ENCODE measurements around the gene TAOK3. TPM values are rescaled to one million over a fixed set of nuclear protein-coding genes. Genes with fewer than 3 reads are reported as not detected.

The TAOK3 gene
- total and polyA plus RNA-seq, 4 donors = 19.9 to 54.5 (median 37.7) TPM

DNA sequence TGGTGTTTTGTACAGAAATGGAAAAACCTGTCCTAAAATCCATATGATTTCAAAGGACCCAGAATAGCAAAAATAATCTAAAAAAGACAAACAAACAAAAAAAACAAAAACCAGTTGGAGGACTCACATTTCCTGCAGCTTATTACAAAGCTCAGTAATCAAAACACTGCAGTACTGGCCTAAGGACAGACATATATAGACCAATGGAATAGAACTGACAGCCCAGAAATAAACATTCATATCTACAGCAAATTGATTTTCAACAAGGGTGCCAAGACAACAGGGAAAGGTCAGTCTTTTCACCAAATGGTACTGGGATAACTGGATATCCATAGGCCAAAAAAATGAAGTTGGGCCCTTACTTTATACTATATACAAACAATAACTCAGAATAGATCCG is 55.0 kb downstream of the TAOK3 start:
- ATAC-seq (ENCODE audit: insufficient read depth, low FRiP score) = no peak
- DNase-seq = no peak
- peaks cover 0 to 3% (median 0%) of the 10 kb centered on the region in 5 donors for H3K4me1 ChIP-seq (ENCODE audit: control insufficient read depth in 5 of 5, insufficient read depth in 5 of 5, low read length in 5 of 5)
- no peak overlapping the region for H3K27ac ChIP-seq (ENCODE audit: low read depth in 1 of 2, low read length in 1 of 2)
- H3K9me3 ChIP-seq (ENCODE audit: control insufficient read depth in 4 of 4, insufficient read depth in 3 of 4, low read length in 3 of 4) = no peaks in the 10 kb centered on the region
- H3K36me3 ChIP-seq (ENCODE audit: control insufficient read depth in 4 of 4, insufficient read depth in 4 of 4, low read length in 4 of 4) = peaks cover 0 to 2% (median 0%) of the 10 kb centered on the region in 4 donors
- H3K27me3 ChIP-seq (ENCODE audit: control insufficient read depth in 3 of 3, insufficient read depth in 3 of 3, low read length in 2 of 3) = no peaks in the 10 kb centered on the region
- TF ChIP-seq, protein P1, sequence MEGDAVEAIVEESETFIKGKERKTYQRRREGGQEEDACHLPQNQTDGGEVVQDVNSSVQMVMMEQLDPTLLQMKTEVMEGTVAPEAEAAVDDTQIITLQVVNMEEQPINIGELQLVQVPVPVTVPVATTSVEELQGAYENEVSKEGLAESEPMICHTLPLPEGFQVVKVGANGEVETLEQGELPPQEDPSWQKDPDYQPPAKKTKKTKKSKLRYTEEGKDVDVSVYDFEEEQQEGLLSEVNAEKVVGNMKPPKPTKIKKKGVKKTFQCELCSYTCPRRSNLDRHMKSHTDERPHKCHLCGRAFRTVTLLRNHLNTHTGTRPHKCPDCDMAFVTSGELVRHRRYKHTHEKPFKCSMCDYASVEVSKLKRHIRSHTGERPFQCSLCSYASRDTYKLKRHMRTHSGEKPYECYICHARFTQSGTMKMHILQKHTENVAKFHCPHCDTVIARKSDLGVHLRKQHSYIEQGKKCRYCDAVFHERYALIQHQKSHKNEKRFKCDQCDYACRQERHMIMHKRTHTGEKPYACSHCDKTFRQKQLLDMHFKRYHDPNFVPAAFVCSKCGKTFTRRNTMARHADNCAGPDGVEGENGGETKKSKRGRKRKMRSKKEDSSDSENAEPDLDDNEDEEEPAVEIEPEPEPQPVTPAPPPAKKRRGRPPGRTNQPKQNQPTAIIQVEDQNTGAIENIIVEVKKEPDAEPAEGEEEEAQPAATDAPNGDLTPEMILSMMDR (IDR thresholded peaks at IDR 0.05; ENCODE audit: control extremely low read depth, extremely low read depth) = no peak
- H3K9ac ChIP-seq (ENCODE audit: insufficient read depth in 1 of 2, low read length in 2 of 2) = no peak overlapping the region
- 95 to 98% methylated on average over 1 of the region's 1 CpG for WGBS, 2 donors
- no peak overlapping the region for H3K4me3 ChIP-seq

DNA sequence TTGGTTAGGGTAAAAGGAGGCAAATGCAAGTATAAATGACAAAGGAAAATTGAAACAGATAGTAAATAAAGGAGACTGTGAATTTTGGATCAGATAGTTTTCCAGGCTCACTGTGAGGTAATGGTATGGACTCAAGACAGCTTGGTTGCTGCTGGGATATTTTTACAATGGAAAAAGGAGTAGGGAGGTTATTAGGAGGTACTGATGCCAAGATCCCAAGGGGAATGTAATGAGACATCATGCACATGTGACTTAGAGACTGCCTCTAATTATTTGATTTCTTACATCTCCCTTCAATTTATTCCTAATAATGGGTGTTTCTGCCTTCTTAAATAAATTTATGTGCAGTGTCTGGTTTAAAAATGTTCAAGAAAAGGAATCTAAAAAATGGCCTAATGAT is 56.9 kb downstream of the TAOK3 start:
- TF ChIP-seq, protein P1 (IDR thresholded peaks at IDR 0.05; ENCODE audit: control extremely low read depth, extremely low read depth) = no peak
- H3K9me3 ChIP-seq (ENCODE audit: control insufficient read depth in 4 of 4, insufficient read depth in 3 of 4, low read length in 3 of 4) = no peaks in the 10 kb centered on the region
- ATAC-seq (ENCODE audit: insufficient read depth, low FRiP score) (no peak), DNase-seq (no peak)
- H3K36me3 ChIP-seq (ENCODE audit: control insufficient read depth in 4 of 4, insufficient read depth in 4 of 4, low read length in 4 of 4) = peaks cover 0 to 2% (median 0%) of the 10 kb centered on the region in 4 donors
- H3K27me3 ChIP-seq (ENCODE audit: control insufficient read depth in 3 of 3, insufficient read depth in 3 of 3, low read length in 2 of 3) = no peaks in the 10 kb centered on the region
- H3K4me3 ChIP-seq = no peak overlapping the region
- H3K27ac ChIP-seq (ENCODE audit: low read depth in 1 of 2, low read length in 1 of 2) = no peak overlapping the region
- no peak overlapping the region for H3K9ac ChIP-seq (ENCODE audit: insufficient read depth in 1 of 2, low read length in 2 of 2)
- peaks cover 0 to 15% (median 0%) of the 10 kb centered on the region in 5 donors for H3K4me1 ChIP-seq (ENCODE audit: control insufficient read depth in 5 of 5, insufficient read depth in 5 of 5, low read length in 5 of 5)

DNA sequence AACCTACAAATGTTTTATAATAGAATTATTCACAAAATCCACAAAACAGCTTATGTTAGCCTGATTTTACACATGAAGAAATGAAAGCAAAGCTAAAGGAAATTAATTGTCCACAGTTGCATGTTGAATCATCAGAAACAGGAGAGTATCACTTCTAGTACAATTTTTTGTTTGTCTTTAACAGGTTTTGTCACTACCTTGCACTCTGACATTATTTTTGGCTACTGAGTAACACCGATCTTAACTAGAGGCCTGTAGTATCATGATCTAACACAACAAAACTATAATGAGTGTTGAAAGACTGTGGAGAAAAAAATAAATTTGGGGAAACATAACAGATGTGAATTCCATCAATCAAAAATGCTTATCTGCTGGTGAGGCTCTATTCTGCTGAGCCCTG is 60.1 kb downstream of the TAOK3 start:
- Histone ChIP-seq H3K9me3 (ENCODE audit: control insufficient read depth in 4 of 4, insufficient read depth in 3 of 4, low read length in 3 of 4) (no peaks in the 10 kb centered on the region), H3K9ac (ENCODE audit: insufficient read depth in 1 of 2, low read length in 2 of 2) (peak overlapping the region in 1 of 2 donors; percentile 17), H3K27ac (ENCODE audit: low read depth in 1 of 2, low read length in 1 of 2) (no peak overlapping the region), H3K4me3 (no peak overlapping the region), H3K27me3 (ENCODE audit: control insufficient read depth in 3 of 3, insufficient read depth in 3 of 3, low read length in 2 of 3) (no peaks in the 10 kb centered on the region), H3K4me1 (ENCODE audit: control insufficient read depth in 5 of 5, insufficient read depth in 5 of 5, low read length in 5 of 5) (peaks cover 0 to 15% (median 0%) of the 10 kb centered on the region in 5 donors), H3K36me3 (ENCODE audit: control insufficient read depth in 4 of 4, insufficient read depth in 4 of 4, low read length in 4 of 4) (no peaks in the 10 kb centered on the region)
- TF ChIP-seq, protein P1 (IDR thresholded peaks at IDR 0.05; ENCODE audit: control extremely low read depth, extremely low read depth) = no peak
- ATAC-seq (ENCODE audit: insufficient read depth, low FRiP score) (no peak), DNase-seq (no peak)
- WGBS, 2 donors = 22 to 34% methylated on average over 1 of the region's 1 CpG

GRCh38 chr12:118311666-118312065 is 61.0 kb downstream of the TAOK3 start:
- H3K27me3 ChIP-seq (ENCODE audit: control insufficient read depth in 3 of 3, insufficient read depth in 3 of 3, low read length in 2 of 3) = no peaks in the 10 kb centered on the region
- WGBS, 2 donors = 19 to 39% methylated on average over 2 of the region's 2 CpGs
- peak in 1 of 3 donors; percentile 35 for DNase-seq
- H3K9me3 ChIP-seq (ENCODE audit: control insufficient read depth in 4 of 4, insufficient read depth in 3 of 4, low read length in 3 of 4) = no peaks in the 10 kb centered on the region
- no peak overlapping the region for H3K27ac ChIP-seq (ENCODE audit: low read depth in 1 of 2, low read length in 1 of 2)
- H3K36me3 ChIP-seq (ENCODE audit: control insufficient read depth in 4 of 4, insufficient read depth in 4 of 4, low read length in 4 of 4) = no peaks in the 10 kb centered on the region
- TF ChIP-seq, protein P1 (IDR thresholded peaks at IDR 0.05; ENCODE audit: control extremely low read depth, extremely low read depth) = no peak
- H3K4me1 ChIP-seq (ENCODE audit: control insufficient read depth in 5 of 5, insufficient read depth in 5 of 5, low read length in 5 of 5) = peaks cover 0 to 15% (median 3%) of the 10 kb centered on the region in 5 donors
- no peak for ATAC-seq (ENCODE audit: insufficient read depth, low FRiP score)
- H3K9ac ChIP-seq (ENCODE audit: insufficient read depth in 1 of 2, low read length in 2 of 2) = no peak overlapping the region
- no peak overlapping the region for H3K4me3 ChIP-seq

All from lung (tissue), 12 donors.